GM12892 (cell line): Measurements from ENCODE around the gene AIF1.

Experiments
- DNase-seq: peaks from one replicate; pipeline ENCODE4 v3.0.0; 2011; ENCODE audit not compliant: insufficient read length
- FAIRE-seq: peaks from 2 replicates; lab custom pipeline; 2011; peaks lifted over from hg19 to GRCh38; lab: Jason Lieb, UNC
- POLR2A ChIP-seq: IDR thresholded peaks from 2 replicates; pipeline ENCODE4 v1.6.1; 2011; ENCODE audit warnings: low read depth, low read length, control low read depth
- POLR2AphosphoS5 ChIP-seq: IDR thresholded peaks from 2 replicates; pipeline ENCODE4 v1.6.1; 2011; ENCODE audit warnings: low read depth, low read length, control low read depth
- TAF1 ChIP-seq: IDR thresholded peaks from 2 replicates; pipeline ENCODE4 v1.6.1; 2011; ENCODE audit warnings: low read depth, mild to moderate bottlenecking, control low read depth, low read length, borderline replicate concordance

The AIF1 gene

GRCh38 chr6:31639043-31639442 lies 24.0 kb downstream of the AIF1 start:
- TF ChIP-seq POLR2A = peak; percentile 49; the same call in 1 of the 2 replicates
- peak; percentile 81 for TF ChIP-seq POLR2AphosphoS5
- no peak for TF ChIP-seq TAF1
- FAIRE-seq = no peak
- no peak for DNase-seq

GRCh38 chr6:31639449-31639861 lies 24.4 kb downstream of the AIF1 start:
- DNase-seq (no peak), FAIRE-seq (no peak)

GRCh38 chr6:31640612-31641011 lies 25.6 kb downstream of the AIF1 start:
- FAIRE-seq = no peak
- no peak for DNase-seq
- no peak for TF ChIP-seq TAF1
- TF ChIP-seq POLR2A = no peak
- no peak for TF ChIP-seq POLR2AphosphoS5

More at GRCh38 chr6:31639449-31639861, 24.4 kb downstream of the AIF1 start:
- TF ChIP-seq POLR2AphosphoS5 = no peak; the same call in 1 of the 2 replicates
- TF ChIP-seq POLR2A = 0 out of 2 replicates have a peak, but pooled peaks have one; percentile 21
- no peak for TF ChIP-seq TAF1

GRCh38 chr6:31641370-31641769 lies 26.3 kb downstream of the AIF1 start:
- DNase-seq (no peak), FAIRE-seq (no peak)
- TF ChIP-seq POLR2AphosphoS5 = no peak
- no peak for TF ChIP-seq POLR2A
- TF ChIP-seq TAF1 = no peak

GRCh38 chr6:31642798-31643570 lies 27.9 kb downstream of the AIF1 start:
- FAIRE-seq (no peak), DNase-seq (no peak)
- TF ChIP-seq POLR2A = no peak
- no peak for TF ChIP-seq POLR2AphosphoS5
- no peak for TF ChIP-seq TAF1

GRCh38 chr6:31643818-31644454 lies 28.9 kb downstream of the AIF1 start:
- no peak for TF ChIP-seq POLR2A
- no peak for TF ChIP-seq TAF1
- no peak for TF ChIP-seq POLR2AphosphoS5
- FAIRE-seq (no peak), DNase-seq (no peak)

- TF ChIP-seq POLR2AphosphoS5 (no peak), POLR2A (no peak), TAF1 (no peak)
- FAIRE-seq (no peak), DNase-seq (no peak)
Measured at GRCh38 chr6:31645325-31645724, 30.3 kb downstream of the AIF1 start.

GRCh38 chr6:31651602-31652191 lies 36.7 kb downstream of the AIF1 start:
- FAIRE-seq (peak; percentile 62), DNase-seq (no peak)
- TF ChIP-seq TAF1 (no peak), POLR2AphosphoS5 (no peak), POLR2A (no peak)

- DNase-seq (peak; percentile 91), FAIRE-seq (no peak)
- TF ChIP-seq POLR2AphosphoS5 (no peak; the same call in 1 of the 2 replicates), POLR2A (peak; percentile 41; the same call in 1 of the 2 replicates), TAF1 (peak; percentile 43; the same call in 1 of the 2 replicates)
Measured at GRCh38 chr6:31652925-31653724, 38.1 kb downstream of the AIF1 start.

GRCh38 chr6:31654574-31655348 lies 39.7 kb downstream of the AIF1 start:
- no peak for FAIRE-seq
- TF ChIP-seq TAF1 (no peak), POLR2A (no peak), POLR2AphosphoS5 (no peak)
- no peak for DNase-seq
